T47D (cell line): ENCODE measurements around the gene FOXO1.

Experiments used
- DNase-seq, 2 experiments: peaks; one replicate each; pipeline versions ENCODE4 v3.0.0 to v3.0.0-alpha.2; 2011 to 2012; ENCODE audit warnings: low read depth in 1 of 2, low spot score in 1 of 2
- JUND ChIP-seq: IDR thresholded peaks from 2 replicates; pipeline ENCODE4 v1.6.1; 2012; ENCODE audit warnings: low read depth
- in situ Hi-C: cut with HindIII; loops from 2 replicates; pipeline ENCODE4 v1.10.0; 2016; ENCODE audit warnings: low sequenced_read_pairs, low pct_unique_long_range_greater_than_20kb

Gene FOXO1

GRCh38 chr13:40622246-40622645 lies 44.2 kb downstream of the FOXO1 start:
- no peak for DNase-seq
- in situ Hi-C loops: no loop called here
- no peak for TF ChIP-seq JUND

- in situ Hi-C loops: no loop called here
- no peak for TF ChIP-seq JUND
- DNase-seq: no peak
Measured at GRCh38 chr13:40619479-40619814, 47.0 kb downstream of the FOXO1 start.

- no peak for TF ChIP-seq JUND
- in situ Hi-C loops: no loop called here
- no peak for DNase-seq
Measured at GRCh38 chr13:40618581-40619478, 47.6 kb downstream of the FOXO1 start.

GRCh38 chr13:40617801-40618356 lies 48.6 kb downstream of the FOXO1 start:
- in situ Hi-C loops: no loop called here
- TF ChIP-seq JUND: no peak
- no peak for DNase-seq

GRCh38 chr13:40615619-40616018 lies 50.8 kb downstream of the FOXO1 start:
- in situ Hi-C loops: no loop called here
- TF ChIP-seq JUND: no peak
- DNase-seq: no peak

DNA sequence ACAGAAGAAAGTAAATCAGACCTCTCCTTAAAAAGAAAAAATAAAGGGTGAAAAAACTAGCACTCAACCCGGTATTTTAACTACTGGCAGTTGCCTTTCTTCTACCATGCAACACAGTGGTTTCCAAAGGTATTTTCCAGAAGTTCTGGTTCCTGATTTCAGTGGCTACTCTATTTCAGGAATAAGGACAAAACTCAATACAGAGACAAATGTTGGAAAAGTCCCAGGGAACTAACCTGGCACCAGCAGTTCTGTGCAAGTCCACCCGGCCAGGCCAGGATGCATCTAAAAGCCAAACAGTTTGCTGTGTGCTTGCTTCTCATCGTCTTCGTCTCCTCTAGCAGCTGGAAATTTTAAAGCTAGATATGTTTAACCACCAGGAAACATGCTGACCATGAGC lies 52.5 kb downstream of the FOXO1 start:
- no peak for TF ChIP-seq JUND
- DNase-seq: no peak
- in situ Hi-C loops: no loop called here

- DNase-seq: no peak
Measured at GRCh38 chr13:40613192-40613818, 53.1 kb downstream of the FOXO1 start.

GRCh38 chr13:40612041-40612440 lies 54.4 kb downstream of the FOXO1 start:
- TF ChIP-seq JUND: no peak
- in situ Hi-C loops: no loop called here
- no peak for DNase-seq

More at GRCh38 chr13:40613192-40613818, 53.1 kb downstream of the FOXO1 start:
- in situ Hi-C loops: no loop called here
- TF ChIP-seq JUND: no peak

- DNase-seq: no peak
- in situ Hi-C loops: no loop called here
- TF ChIP-seq JUND: no peak
Measured at GRCh38 chr13:40611635-40612034, 54.8 kb downstream of the FOXO1 start.

DNA sequence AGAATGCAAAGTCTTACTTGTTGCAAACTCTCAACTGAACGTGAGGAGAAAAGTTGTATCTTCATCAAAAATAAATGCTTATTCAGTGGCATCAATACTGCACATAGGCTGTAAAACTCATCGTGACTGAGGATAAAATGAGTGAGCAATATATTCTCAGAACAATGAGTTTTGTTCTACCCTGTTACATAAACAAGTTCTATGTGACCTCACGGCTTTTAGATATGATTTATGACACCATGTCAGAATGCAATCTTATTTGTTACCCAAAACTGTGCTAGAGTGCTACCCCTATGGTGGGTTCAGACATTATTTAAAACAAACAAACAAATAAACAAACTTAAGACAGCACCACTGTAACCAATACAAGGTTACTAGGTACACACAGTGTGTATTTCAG lies 55.4 kb downstream of the FOXO1 start:
- TF ChIP-seq JUND: no peak
- in situ Hi-C loops: no loop called here
- DNase-seq: no peak

GRCh38 chr13:40609972-40610726 lies 56.3 kb downstream of the FOXO1 start:
- in situ Hi-C loops: no loop called here
- DNase-seq: no peak
- no peak for TF ChIP-seq JUND

- in situ Hi-C loops: no loop called here
- TF ChIP-seq JUND: no peak
- no peak for DNase-seq
Measured at GRCh38 chr13:40608308-40608707, 58.1 kb downstream of the FOXO1 start.
